ENCODE data around the gene LAMTOR1.
"Not testable (repeated sequence)": the region's sequence is repeated elsewhere in the genome, so short reads cannot be mapped to it uniquely, and the experiment has no call there.

The LAMTOR1 gene

DNA sequence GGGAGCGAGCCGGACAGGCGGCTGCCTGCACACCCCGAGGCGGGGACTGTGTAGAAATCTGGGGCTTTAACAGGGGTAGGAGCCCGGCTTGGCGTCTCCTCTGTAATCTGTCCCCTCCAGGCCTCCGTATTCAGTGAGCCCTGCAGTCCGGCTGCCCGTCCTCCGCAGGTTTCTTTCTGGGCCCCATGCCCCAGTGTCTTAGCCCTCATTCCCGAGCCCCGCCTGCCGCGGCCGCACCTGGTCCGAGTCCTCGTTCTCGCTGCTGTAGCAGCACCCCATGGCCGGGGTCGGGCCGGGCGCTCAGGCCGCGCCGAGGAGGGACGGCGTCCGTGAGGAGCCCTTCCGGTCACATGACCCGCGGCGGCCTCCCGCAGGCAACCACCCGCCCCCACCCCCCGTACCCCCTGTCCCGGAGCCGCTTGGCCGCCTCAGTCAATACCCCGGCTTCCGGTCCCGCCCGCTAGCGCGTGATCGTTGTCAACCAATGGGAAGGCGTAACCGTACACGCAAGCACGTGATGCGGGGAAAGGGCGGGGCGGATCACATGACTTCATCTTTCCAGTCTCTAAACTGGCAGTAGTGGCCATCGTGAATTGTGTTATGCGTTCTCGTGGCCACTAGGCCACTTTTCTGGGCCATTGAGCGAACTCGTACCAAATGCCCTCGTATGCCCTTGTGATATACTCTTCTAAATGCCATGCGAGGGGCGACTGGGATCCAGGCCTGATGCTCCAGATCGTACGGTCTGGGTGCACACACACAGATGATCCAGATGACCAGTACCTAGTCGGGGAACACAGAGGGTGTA is at the start of gene LAMTOR1:
TSS of gene LAMTOR1 (minus strand) at position 352 of the 808 bp plus-strand sequence. CDS start at position 279, 73 bp downstream.
- peak; percentile 91 to 94 for DNase-seq (ENCODE audit: low read depth in 1 of 2, low spot score in 1 of 2)

DNA sequence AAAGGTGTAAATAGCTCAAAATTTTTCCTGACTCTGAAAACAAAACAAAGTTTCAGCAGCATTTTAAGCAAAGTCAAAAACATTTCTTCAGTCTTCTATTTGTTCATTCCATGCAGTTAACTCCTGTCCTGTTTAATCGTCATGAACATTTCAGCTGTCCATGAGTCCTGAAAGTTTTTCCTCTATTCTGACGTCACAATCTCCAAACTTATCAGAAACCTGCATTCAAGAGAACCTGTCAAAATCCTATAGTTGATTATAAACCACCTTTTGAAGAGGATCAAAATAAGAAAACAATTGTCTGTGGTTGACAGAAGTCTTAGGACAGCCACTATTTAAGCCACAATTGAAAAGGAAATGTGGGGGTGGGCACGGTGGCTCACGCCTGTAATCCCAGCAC is 47.8 kb upstream of the LAMTOR1 start:
- DNase-seq (ENCODE audit: low read depth in 1 of 2, low spot score in 1 of 2): no peak

DNA sequence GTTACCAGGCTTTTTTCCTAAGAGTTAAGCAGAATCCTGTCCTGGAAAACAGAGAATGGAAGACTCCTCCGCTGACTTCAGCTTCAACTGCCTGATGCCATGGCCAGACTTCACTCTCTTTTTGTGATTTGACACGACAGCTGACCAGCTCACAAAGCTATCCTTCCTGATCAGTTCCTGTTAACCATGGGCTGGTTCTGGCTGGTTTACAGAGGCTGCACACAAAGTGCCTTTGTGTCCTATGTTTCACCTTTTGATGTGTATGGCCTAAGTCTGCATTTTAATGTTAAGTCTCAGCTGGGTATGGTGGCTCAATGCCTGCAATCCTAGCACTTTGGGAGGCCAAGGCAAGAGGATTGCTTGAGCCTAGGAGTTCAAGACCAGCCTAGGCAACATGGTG is 43.5 kb upstream of the LAMTOR1 start:
- DNase-seq (ENCODE audit: low read depth in 1 of 2, low spot score in 1 of 2): no peak

GRCh38 chr11:72144807-72145565 is 41.9 kb upstream of the LAMTOR1 start:
- no peak for DNase-seq (ENCODE audit: low read depth in 1 of 2, low spot score in 1 of 2)

GRCh38 chr11:72142543-72142942 is 39.4 kb upstream of the LAMTOR1 start:
- DNase-seq (ENCODE audit: low read depth in 1 of 2, low spot score in 1 of 2): not testable (repeated sequence)

DNA sequence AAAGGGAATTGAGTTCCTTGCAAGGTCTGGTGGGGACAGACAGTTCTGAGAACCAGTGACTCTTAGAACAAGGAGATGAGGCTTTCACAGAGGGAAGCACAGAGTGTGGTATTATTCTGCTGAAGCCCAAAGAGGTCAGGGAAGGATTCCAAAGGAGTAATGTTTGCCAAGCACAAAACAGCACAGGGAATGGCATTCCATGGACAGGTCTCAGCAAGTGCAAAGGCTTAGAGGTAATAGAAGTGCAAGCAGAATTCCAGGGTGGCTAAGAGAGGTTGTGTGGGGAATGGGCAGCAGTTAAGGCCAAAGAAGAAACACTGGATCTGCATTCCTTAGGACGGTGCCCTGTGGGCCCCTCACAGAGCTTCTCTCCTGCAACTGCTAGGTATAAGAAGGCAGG is 39.0 kb upstream of the LAMTOR1 start:
- not testable (repeated sequence) for DNase-seq (ENCODE audit: low read depth in 1 of 2, low spot score in 1 of 2)

- DNase-seq (ENCODE audit: low read depth in 1 of 2, low spot score in 1 of 2): no peak
These were observed 38.0 kb upstream of the LAMTOR1 start for GRCh38 chr11:72141066-72141465.

- no peak for DNase-seq (ENCODE audit: low read depth in 1 of 2, low spot score in 1 of 2)
These were observed 37.6 kb upstream of the LAMTOR1 start for GRCh38 chr11:72140661-72141060.

GRCh38 chr11:72139500-72139899 is 36.4 kb upstream of the LAMTOR1 start:
- no peak for DNase-seq (ENCODE audit: low read depth in 1 of 2, low spot score in 1 of 2)

- DNase-seq (ENCODE audit: low read depth in 1 of 2, low spot score in 1 of 2): no peak
These were observed 35.8 kb upstream of the LAMTOR1 start for GRCh38 chr11:72138821-72139390.

DNA sequence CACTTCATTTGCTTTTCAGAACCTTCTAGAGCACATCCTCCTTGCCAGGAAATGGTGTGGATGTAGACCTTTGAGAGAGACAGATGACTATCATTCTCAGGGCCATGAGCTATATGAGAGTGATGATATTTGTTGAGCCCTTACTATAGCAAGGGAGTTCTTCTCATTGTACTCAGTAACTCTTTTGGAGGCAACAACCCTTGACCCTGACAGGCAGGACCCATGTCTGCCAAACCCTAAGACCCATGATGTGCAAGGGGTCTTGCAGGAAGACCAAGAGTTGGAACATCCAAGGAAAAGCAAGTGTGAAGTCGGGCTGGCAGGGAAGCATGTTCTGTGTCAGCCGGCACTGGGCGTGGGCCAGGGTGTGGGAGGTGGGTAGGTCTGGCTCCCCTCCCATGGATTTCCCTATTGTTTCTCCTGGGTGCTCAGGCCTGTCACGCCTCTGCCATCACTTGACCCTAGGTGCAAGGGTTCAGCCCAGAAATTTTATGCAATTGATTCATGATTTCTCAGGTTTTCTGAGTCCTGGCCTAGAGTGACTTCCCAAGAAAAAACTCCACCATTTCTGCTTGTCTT is 33.7 kb upstream of the LAMTOR1 start:
- DNase-seq (ENCODE audit: low read depth in 1 of 2, low spot score in 1 of 2): no peak

GRCh38 chr11:72135891-72136683 is 33.0 kb upstream of the LAMTOR1 start:
- DNase-seq (ENCODE audit: low read depth in 1 of 2, low spot score in 1 of 2): no peak

DNA sequence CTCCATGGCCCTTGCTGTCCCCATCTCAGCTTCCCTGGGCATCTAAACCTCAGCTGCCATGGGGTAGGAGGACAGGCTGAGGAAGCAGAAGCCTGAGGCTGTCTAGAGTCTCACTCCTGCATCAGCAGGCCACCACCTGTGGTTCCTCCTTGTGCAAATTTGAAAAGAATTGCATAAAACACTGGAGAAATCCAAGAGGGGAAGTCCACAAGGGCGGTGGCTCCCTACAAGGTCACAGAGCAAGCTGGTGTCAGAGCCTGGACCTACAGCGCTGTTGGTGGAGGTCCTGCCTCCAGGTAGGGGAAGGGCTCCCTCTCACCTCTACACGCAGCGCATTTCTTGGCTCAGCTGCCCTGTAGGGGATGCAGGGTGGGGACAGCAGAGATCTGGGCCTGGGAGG is 32.4 kb upstream of the LAMTOR1 start, which contains the start of gene FOLR3:
TSS of gene FOLR3 (plus strand) at position 253 of the 400 bp plus-strand sequence. CDS start 228 bp downstream, outside the sequence.
- not testable (repeated sequence) for DNase-seq (ENCODE audit: low read depth in 1 of 2, low spot score in 1 of 2)

DNA sequence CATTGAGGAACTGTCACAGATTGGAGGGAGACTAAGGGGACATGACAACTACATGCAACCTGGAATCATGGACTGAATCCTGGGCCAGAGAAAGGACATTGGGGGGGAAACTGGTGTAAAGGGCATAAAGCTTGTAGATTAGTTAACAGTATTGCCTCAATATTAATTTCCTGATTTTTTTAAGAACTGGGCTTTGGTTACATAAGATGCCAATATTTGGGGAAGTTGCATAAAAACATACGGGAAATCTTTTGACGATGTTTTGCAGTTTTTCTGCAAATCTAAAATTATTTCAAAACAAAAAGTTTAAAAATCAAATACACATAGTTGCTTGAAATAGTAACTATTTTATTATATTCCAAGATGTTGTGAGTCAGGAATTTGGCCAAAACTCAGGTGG is 29.5 kb upstream of the LAMTOR1 start:
- DNase-seq (ENCODE audit: low read depth in 1 of 2, low spot score in 1 of 2): no peak

DNA sequence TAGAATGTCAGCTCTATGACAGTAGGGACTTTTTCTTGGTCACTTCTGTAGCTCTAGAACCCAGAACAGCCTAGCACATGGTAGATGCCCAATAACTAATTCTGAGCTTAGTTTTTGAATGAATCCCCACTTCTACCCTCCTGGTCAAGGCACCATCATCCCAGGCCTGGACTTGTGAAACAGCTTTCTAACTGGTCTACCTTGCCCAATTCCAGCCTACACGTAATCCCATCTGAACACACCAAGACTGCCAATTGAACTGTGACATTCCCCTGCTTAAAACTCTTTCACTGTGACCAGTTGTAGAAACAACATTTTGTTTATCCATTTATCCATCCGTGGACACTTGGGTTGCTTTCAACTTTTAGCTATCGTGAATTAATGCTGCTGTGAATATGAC is 26.3 kb upstream of the LAMTOR1 start:
- no peak for DNase-seq (ENCODE audit: low read depth in 1 of 2, low spot score in 1 of 2)

- no peak for DNase-seq (ENCODE audit: low read depth in 1 of 2, low spot score in 1 of 2)
These were observed 24.8 kb upstream of the LAMTOR1 start for GRCh38 chr11:72127923-72128322.

GRCh38 chr11:72125956-72126355 is 22.9 kb upstream of the LAMTOR1 start:
- no peak for DNase-seq (ENCODE audit: low read depth in 1 of 2, low spot score in 1 of 2)

- no peak for DNase-seq (ENCODE audit: low read depth in 1 of 2, low spot score in 1 of 2)
These were observed 20.9 kb upstream of the LAMTOR1 start for GRCh38 chr11:72124046-72124445.

DNA sequence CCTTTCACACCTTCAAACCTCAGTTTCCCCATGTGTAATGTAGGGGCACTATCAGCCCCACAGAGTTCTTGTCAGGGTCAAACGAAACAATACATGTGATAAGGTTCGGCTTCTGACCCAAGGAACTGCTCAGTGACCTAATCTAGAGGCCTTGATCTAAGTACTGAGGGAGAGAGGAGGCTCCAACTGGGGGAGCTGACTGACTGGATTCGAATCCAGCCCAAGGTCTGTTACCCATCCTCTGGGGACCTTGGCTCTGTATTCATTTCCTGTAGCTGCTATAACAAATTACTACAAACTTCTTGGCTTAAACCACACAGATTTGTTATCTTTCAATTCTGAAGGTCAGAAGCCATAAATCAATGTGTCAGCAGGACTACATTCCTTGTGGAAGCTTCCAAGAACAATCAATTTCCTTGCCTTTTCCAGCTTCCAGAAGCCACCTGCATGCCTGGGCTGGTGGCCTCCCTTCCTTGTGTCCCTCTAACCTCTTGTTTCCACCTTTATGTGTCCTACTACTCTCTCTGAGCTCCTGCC is 20.1 kb upstream of the LAMTOR1 start:
- no peak for DNase-seq (ENCODE audit: low read depth in 1 of 2, low spot score in 1 of 2)

- no peak for DNase-seq (ENCODE audit: low read depth in 1 of 2, low spot score in 1 of 2)
These were observed 19.5 kb upstream of the LAMTOR1 start for GRCh38 chr11:72122607-72123006.
